GM23338 (cell line): ENCODE measurements around the gene HOXC4. TPM values are rescaled to one million over a fixed set of nuclear protein-coding genes. Genes with fewer than 3 reads are reported as not detected.

Experiments used
- ATAC-seq: fragments of 200-7000 bp; cut with Tn5 transposase; 3 replicates; pipeline ENCODE4 v1.9.1; 2020
- DNase-seq: peaks from one replicate; pipeline ENCODE4 v3.0.0-alpha.2; 2015; ENCODE audit warnings: low spot score
- H2AFZ ChIP-seq: fragments of 200-600 bp; sonication (generic); 2 replicates; pipeline ENCODE4 v1.8.0; 2016; ENCODE audit warnings: antibody characterized with exemption, mild to moderate bottlenecking, moderate library complexity
- H3F3A ChIP-seq: fragments of 200-600 bp; sonication (generic); replicated peaks from 2 replicates; pipeline ENCODE4 v1.8.0; 2017; ENCODE audit warnings: antibody characterized with exemption, mixed run types, low read depth
- H3K27ac ChIP-seq: fragments of 200-600 bp; sonication (generic); 2 replicates; pipeline ENCODE4 v1.6.1; 2016; ENCODE audit warnings: low read depth
- H3K27me3 ChIP-seq: fragments of 200-600 bp; sonication (generic); 2 replicates; pipeline ENCODE4 v1.8.0; 2016; ENCODE audit warnings: mild to moderate bottlenecking, mixed run types, moderate library complexity; ENCODE audit not compliant: insufficient read depth
- H3K36me3 ChIP-seq: fragments of 200-600 bp; sonication (generic); 2 replicates; pipeline ENCODE4 v1.8.0; 2016; ENCODE audit warnings: mild to moderate bottlenecking; ENCODE audit not compliant: insufficient read depth
- H3K4me1 ChIP-seq: fragments of 200-600 bp; sonication (generic); 2 replicates; pipeline ENCODE4 v1.8.0; 2016; ENCODE audit warnings: mild to moderate bottlenecking, moderate library complexity; ENCODE audit not compliant: insufficient read depth
- H3K4me2 ChIP-seq: fragments of 200-600 bp; sonication (generic); 2 replicates; pipeline ENCODE4 v1.7.1; 2017; ENCODE audit warnings: mixed run types
- H3K4me3 ChIP-seq: fragments of 200-600 bp; sonication (generic); 2 replicates; pipeline ENCODE4 v1.6.1; 2016; ENCODE audit warnings: mixed run types
- H3K79me2 ChIP-seq: fragments of 200-600 bp; sonication (generic); replicated peaks from 2 replicates; pipeline ENCODE4 v1.8.0; 2017; ENCODE audit warnings: mild to moderate bottlenecking; ENCODE audit not compliant: insufficient read depth
- H3K9me2 ChIP-seq: fragments of 200-600 bp; sonication (generic); 2 replicates; pipeline ENCODE4 v1.8.0; 2017; ENCODE audit not compliant: insufficient read depth
- H4K20me1 ChIP-seq: fragments of 200-600 bp; sonication (generic); replicated peaks from 2 replicates; pipeline ENCODE4 v1.8.0; 2017; ENCODE audit warnings: mild to moderate bottlenecking; ENCODE audit not compliant: insufficient read depth
- H3K27ac Mint-ChIP-seq: 2 replicates; pipeline ENCODE4 v1.8.0; 2020; ENCODE audit warnings: inconsistent platforms, mild to moderate bottlenecking, moderate library complexity, mixed read lengths
- H3K27me3 Mint-ChIP-seq: 3 replicates; pipeline ENCODE4 v1.8.0; 2022; ENCODE audit warnings: low read depth, mild to moderate bottlenecking, moderate library complexity, mixed read lengths, inconsistent platforms; ENCODE audit not compliant: insufficient read depth, poor library complexity
- H3K36me3 Mint-ChIP-seq: 3 replicates; pipeline ENCODE4 v1.8.0; 2021; ENCODE audit warnings: low read depth, mild to moderate bottlenecking, inconsistent platforms, moderate library complexity, mixed read lengths
- H3K4me1 Mint-ChIP-seq: 3 replicates; pipeline ENCODE4 v1.8.0; 2020; ENCODE audit warnings: mild to moderate bottlenecking, inconsistent platforms, mixed read lengths
- H3K4me3 Mint-ChIP-seq: 3 replicates; pipeline ENCODE4 v1.8.0; 2021; ENCODE audit warnings: moderate library complexity, mild to moderate bottlenecking, inconsistent platforms, mixed read lengths
- H3K9me3 Mint-ChIP-seq: 3 replicates; pipeline ENCODE4 v1.8.0; 2020; ENCODE audit warnings: moderate library complexity, mild to moderate bottlenecking, inconsistent platforms, mixed read lengths
- EZH2 ChIP-seq: fragments of 200-600 bp; sonication (generic); IDR thresholded peaks from one replicate; pipeline ENCODE4 v1.8.0; 2017; ENCODE audit warnings: antibody characterized with exemption, mild to moderate bottlenecking, low read depth; ENCODE audit not compliant: unreplicated experiment
- EZH2phosphoT487 ChIP-seq: fragments of 200-600 bp; sonication (generic); IDR thresholded peaks from one replicate; pipeline ENCODE4 v1.8.1; 2018; ENCODE audit warnings: antibody characterized with exemption; ENCODE audit not compliant: unreplicated experiment
- NANOG ChIP-seq: IDR thresholded peaks from 2 replicates; pipeline ENCODE4 v1.6.1; 2016; ENCODE audit warnings: antibody characterized with exemption, borderline replicate concordance
- POLR2AphosphoS5 ChIP-seq: IDR thresholded peaks from 2 replicates; pipeline ENCODE4 v1.6.1; 2016; ENCODE audit warnings: antibody characterized with exemption, low read depth
- REST ChIP-seq: IDR thresholded peaks from one replicate; pipeline ENCODE4 v1.6.1; 2018; ENCODE audit warnings: antibody characterized with exemption; ENCODE audit not compliant: unreplicated experiment
- STAT1 ChIP-seq: IDR thresholded peaks from one replicate; pipeline ENCODE4 v1.6.1; 2016; ENCODE audit warnings: antibody characterized with exemption; ENCODE audit not compliant: unreplicated experiment
- ZNF114 ChIP-seq: fragments of 250-450 bp; sonication (Bioruptor Pico); IDR thresholded peaks from 2 replicates; pipeline ENCODE4 v1.5.0; 2020; ENCODE audit warnings: mild to moderate bottlenecking, moderate library complexity
- ZNF331 ChIP-seq: fragments of 250-450 bp; sonication (Bioruptor Pico); IDR thresholded peaks from 2 replicates; pipeline ENCODE4 v1.5.0; 2020; ENCODE audit warnings: low read depth, mild to moderate bottlenecking, moderate library complexity
- polyA plus RNA-seq: library from polyadenylated mRNA; unstranded; fragments of >200 nt; fragmentation: Nextera tagmentation; extraction: Ambion mirVana; gene quantifications from 2 replicates; pipeline ENCODE4 v1.2.1, GENCODE V29; 2016
- total RNA-seq: library from RNA; depleted of rRNA; stranded (reverse); fragments of >200 nt; shearing (Covaris generic); gene quantifications from 2 replicates; pipeline ENCODE4 v1.2.3, GENCODE V29; 2014
- TF ChIP-seq, protein P1 (sequence below), 2 experiments: fragments of 200-600 bp in 1 of 2; sonication (generic) in 1 of 2; conservative IDR thresholded peaks; 2 replicates each; pipeline versions ENCODE4 v1.5.1 to v1.6.1; 2016 to 2017; ENCODE audit warnings: antibody characterized with exemption in 2 of 2, low read depth in 2 of 2, mild to moderate bottlenecking in 2 of 2, moderate library complexity in 1 of 2

Gene HOXC4
- total and polyA plus RNA-seq, 2 experiments from 2014 or later: not detected

DNA sequence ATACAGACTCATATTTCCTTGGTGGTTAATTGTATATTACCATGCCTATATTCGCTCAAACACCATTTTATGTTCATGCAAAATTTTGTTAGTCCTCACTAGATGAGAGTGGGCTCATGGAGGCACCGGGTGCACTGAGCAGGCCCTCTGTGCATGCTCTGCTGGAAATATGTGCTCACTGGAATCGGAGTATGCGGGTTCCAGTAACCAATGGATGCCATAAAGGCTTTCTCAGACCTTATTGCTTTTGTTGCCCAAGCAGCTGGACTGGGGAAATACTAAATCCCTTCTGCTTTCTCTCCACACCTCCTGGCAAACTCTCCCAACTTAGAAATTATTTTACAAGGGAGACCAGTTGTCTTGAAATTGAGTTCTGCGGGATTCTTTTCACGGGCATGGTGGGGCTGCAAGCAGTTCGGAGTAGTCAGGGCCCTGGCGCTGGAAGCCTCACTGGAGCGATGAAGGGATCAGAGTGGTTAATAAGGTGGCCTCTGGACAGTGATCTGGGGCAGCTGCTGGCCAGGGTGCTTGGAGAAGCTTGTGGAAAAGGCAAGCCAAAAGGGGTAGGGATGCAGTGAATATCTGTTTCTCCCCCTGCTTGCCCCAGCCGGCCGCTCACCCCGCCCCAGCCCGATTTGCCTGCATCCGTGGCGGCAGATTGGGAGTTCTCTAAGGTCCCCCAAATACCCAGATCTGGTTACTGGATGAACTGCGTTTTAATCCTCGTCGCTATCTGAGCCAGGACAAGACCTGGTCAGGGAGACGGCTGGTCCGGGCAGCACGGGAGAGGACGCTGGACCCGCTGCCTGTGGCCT lies 32.8 kb upstream of the HOXC4 start:
- peaks cover 100% of the 10 kb centered on the region for H3K27me3 ChIP-seq
- 0 out of 2 replicates have a peak overlapping the region, but pooled peaks have one; percentile 52 for H3K4me2 ChIP-seq
- Mint-ChIP-seq H3K4me3 (no peak overlapping the region), H3K9me3 (peaks cover 3% of the 10 kb centered on the region; the same call in 2 of the 3 replicates), H3K4me1 (peaks cover 25% of the 10 kb centered on the region), H3K27me3 (peaks cover 98% of the 10 kb centered on the region), H3K36me3 (no peaks in the 10 kb centered on the region; the same call in 2 of the 3 replicates), H3K27ac (no peak overlapping the region)
- H3K79me2 ChIP-seq: no peaks in the 10 kb centered on the region
- H3K9me2 ChIP-seq: no peaks in the 10 kb centered on the region
- no peak for DNase-seq
- no peak overlapping the region for H3K27ac ChIP-seq
- no peak overlapping the region for H3K4me3 ChIP-seq
- no peak for ATAC-seq
- peaks cover 30% of the 10 kb centered on the region; the same call in 1 of the 2 replicates for H3F3A ChIP-seq
- H4K20me1 ChIP-seq: peaks cover 43% of the 10 kb centered on the region
- H3K4me1 ChIP-seq: peaks cover 48% of the 10 kb centered on the region
- no peak for TF ChIP-seq EZH2phosphoT487
- no peak for TF ChIP-seq STAT1
- peak; percentile 14 for TF ChIP-seq EZH2
- H3K36me3 ChIP-seq: no peaks in the 10 kb centered on the region; the same call in 1 of the 2 replicates
- H2AFZ ChIP-seq: no peak overlapping the region

DNA sequence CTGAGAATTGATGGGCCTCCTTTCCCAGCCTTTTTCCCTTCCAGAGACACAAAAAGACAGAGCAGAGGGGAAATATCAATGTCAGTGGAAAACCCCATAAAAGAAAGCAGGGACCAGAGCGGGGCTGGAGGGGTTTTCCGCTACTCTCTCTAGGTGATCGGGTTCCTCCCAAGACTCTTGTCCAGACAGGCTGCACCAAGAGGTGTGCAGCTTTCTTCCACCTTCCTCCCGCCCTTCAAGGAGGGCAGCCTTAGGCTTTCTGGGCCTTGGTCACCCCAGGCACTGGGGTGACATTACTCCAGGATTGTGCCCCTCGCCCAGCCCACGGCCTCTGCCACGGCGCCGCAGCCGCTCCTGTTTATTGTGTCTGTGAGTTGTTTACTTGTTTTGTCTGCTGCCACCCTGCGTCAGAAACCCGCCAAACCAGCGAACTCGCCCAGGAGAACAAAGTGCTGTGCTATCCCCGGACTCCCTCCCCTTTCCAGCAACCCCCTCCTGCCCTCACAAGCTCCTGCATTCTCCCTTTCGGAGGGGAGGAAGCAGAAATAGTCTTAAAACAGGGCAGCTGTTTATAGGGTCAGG lies 32.1 kb upstream of the HOXC4 start:
- no peaks in the 10 kb centered on the region for H3K9me2 ChIP-seq
- Mint-ChIP-seq H3K36me3 (no peaks in the 10 kb centered on the region; the same call in 2 of the 3 replicates), H3K27me3 (peaks cover 98% of the 10 kb centered on the region), H3K9me3 (peaks cover 3% of the 10 kb centered on the region; the same call in 2 of the 3 replicates), H3K4me3 (no peak overlapping the region), H3K4me1 (peaks cover 28% of the 10 kb centered on the region), H3K27ac (no peak overlapping the region)
- peak overlapping the region; percentile 52; the same call in 1 of the 2 replicates for H3K4me2 ChIP-seq
- peaks cover 48% of the 10 kb centered on the region for H4K20me1 ChIP-seq
- no peak overlapping the region for H3K4me3 ChIP-seq
- no peaks in the 10 kb centered on the region; the same call in 1 of the 2 replicates for H3K36me3 ChIP-seq
- no peak overlapping the region for H2AFZ ChIP-seq
- H3K27ac ChIP-seq: no peak overlapping the region
- peaks cover 33% of the 10 kb centered on the region; the same call in 1 of the 2 replicates for H3F3A ChIP-seq
- H3K79me2 ChIP-seq: no peaks in the 10 kb centered on the region
- peak; percentile 86 for DNase-seq
- H3K4me1 ChIP-seq: peaks cover 50% of the 10 kb centered on the region
- ATAC-seq: peak; percentile 5; the same call in 2 of the 3 replicates
- peaks cover 100% of the 10 kb centered on the region for H3K27me3 ChIP-seq
- TF ChIP-seq REST (no peak), STAT1 (no peak), ZNF331 (no peak), EZH2 (peak; percentile 87), NANOG (no peak), ZNF114 (no peak), POLR2AphosphoS5 (0 out of 2 replicates have a peak, but pooled peaks have one; percentile 32)
- TF ChIP-seq, protein P1, sequence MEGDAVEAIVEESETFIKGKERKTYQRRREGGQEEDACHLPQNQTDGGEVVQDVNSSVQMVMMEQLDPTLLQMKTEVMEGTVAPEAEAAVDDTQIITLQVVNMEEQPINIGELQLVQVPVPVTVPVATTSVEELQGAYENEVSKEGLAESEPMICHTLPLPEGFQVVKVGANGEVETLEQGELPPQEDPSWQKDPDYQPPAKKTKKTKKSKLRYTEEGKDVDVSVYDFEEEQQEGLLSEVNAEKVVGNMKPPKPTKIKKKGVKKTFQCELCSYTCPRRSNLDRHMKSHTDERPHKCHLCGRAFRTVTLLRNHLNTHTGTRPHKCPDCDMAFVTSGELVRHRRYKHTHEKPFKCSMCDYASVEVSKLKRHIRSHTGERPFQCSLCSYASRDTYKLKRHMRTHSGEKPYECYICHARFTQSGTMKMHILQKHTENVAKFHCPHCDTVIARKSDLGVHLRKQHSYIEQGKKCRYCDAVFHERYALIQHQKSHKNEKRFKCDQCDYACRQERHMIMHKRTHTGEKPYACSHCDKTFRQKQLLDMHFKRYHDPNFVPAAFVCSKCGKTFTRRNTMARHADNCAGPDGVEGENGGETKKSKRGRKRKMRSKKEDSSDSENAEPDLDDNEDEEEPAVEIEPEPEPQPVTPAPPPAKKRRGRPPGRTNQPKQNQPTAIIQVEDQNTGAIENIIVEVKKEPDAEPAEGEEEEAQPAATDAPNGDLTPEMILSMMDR (conservative IDR thresholded peaks at IDR 0.05; ENCODE audit: low read depth in 2 of 2): peak; percentile 47 to 51
